GM23338 (cell line): ENCODE measurements around the gene SMIM22. TPM values are rescaled to one million over a fixed set of nuclear protein-coding genes. Genes with fewer than 3 reads are reported as not detected.

ENCODE experiments used
- ATAC-seq: fragments of 200-7000 bp; cut with Tn5 transposase; 3 replicates; pipeline ENCODE4 v1.9.1; 2020
- DNase-seq: peaks from one replicate; pipeline ENCODE4 v3.0.0-alpha.2; 2015; ENCODE audit warnings: low spot score
- H2AFZ ChIP-seq: fragments of 200-600 bp; sonication (generic); 2 replicates; pipeline ENCODE4 v1.8.0; 2016; ENCODE audit warnings: antibody characterized with exemption, mild to moderate bottlenecking, moderate library complexity
- H3F3A ChIP-seq: fragments of 200-600 bp; sonication (generic); replicated peaks from 2 replicates; pipeline ENCODE4 v1.8.0; 2017; ENCODE audit warnings: antibody characterized with exemption, mixed run types, low read depth
- H3K27ac ChIP-seq: fragments of 200-600 bp; sonication (generic); 2 replicates; pipeline ENCODE4 v1.6.1; 2016; ENCODE audit warnings: low read depth
- H3K27me3 ChIP-seq: fragments of 200-600 bp; sonication (generic); 2 replicates; pipeline ENCODE4 v1.8.0; 2016; ENCODE audit warnings: mild to moderate bottlenecking, mixed run types, moderate library complexity; ENCODE audit not compliant: insufficient read depth
- H3K36me3 ChIP-seq: fragments of 200-600 bp; sonication (generic); 2 replicates; pipeline ENCODE4 v1.8.0; 2016; ENCODE audit warnings: mild to moderate bottlenecking; ENCODE audit not compliant: insufficient read depth
- H3K4me1 ChIP-seq: fragments of 200-600 bp; sonication (generic); 2 replicates; pipeline ENCODE4 v1.8.0; 2016; ENCODE audit warnings: mild to moderate bottlenecking, moderate library complexity; ENCODE audit not compliant: insufficient read depth
- H3K4me2 ChIP-seq: fragments of 200-600 bp; sonication (generic); 2 replicates; pipeline ENCODE4 v1.7.1; 2017; ENCODE audit warnings: mixed run types
- H3K4me3 ChIP-seq: fragments of 200-600 bp; sonication (generic); 2 replicates; pipeline ENCODE4 v1.6.1; 2016; ENCODE audit warnings: mixed run types
- H3K79me2 ChIP-seq: fragments of 200-600 bp; sonication (generic); replicated peaks from 2 replicates; pipeline ENCODE4 v1.8.0; 2017; ENCODE audit warnings: mild to moderate bottlenecking; ENCODE audit not compliant: insufficient read depth
- H3K9me2 ChIP-seq: fragments of 200-600 bp; sonication (generic); 2 replicates; pipeline ENCODE4 v1.8.0; 2017; ENCODE audit not compliant: insufficient read depth
- H4K20me1 ChIP-seq: fragments of 200-600 bp; sonication (generic); replicated peaks from 2 replicates; pipeline ENCODE4 v1.8.0; 2017; ENCODE audit warnings: mild to moderate bottlenecking; ENCODE audit not compliant: insufficient read depth
- H3K27ac Mint-ChIP-seq: 2 replicates; pipeline ENCODE4 v1.8.0; 2020; ENCODE audit warnings: inconsistent platforms, mild to moderate bottlenecking, moderate library complexity, mixed read lengths
- H3K27me3 Mint-ChIP-seq: 3 replicates; pipeline ENCODE4 v1.8.0; 2022; ENCODE audit warnings: low read depth, mild to moderate bottlenecking, moderate library complexity, mixed read lengths, inconsistent platforms; ENCODE audit not compliant: insufficient read depth, poor library complexity
- H3K36me3 Mint-ChIP-seq: 3 replicates; pipeline ENCODE4 v1.8.0; 2021; ENCODE audit warnings: low read depth, mild to moderate bottlenecking, inconsistent platforms, moderate library complexity, mixed read lengths
- H3K4me1 Mint-ChIP-seq: 3 replicates; pipeline ENCODE4 v1.8.0; 2020; ENCODE audit warnings: mild to moderate bottlenecking, inconsistent platforms, mixed read lengths
- H3K4me3 Mint-ChIP-seq: 3 replicates; pipeline ENCODE4 v1.8.0; 2021; ENCODE audit warnings: moderate library complexity, mild to moderate bottlenecking, inconsistent platforms, mixed read lengths
- H3K9me3 Mint-ChIP-seq: 3 replicates; pipeline ENCODE4 v1.8.0; 2020; ENCODE audit warnings: moderate library complexity, mild to moderate bottlenecking, inconsistent platforms, mixed read lengths
- CTCF ChIP-seq, 2 experiments: fragments of 200-600 bp in 1 of 2; sonication (generic) in 1 of 2; conservative IDR thresholded peaks; 2 replicates each; pipeline versions ENCODE4 v1.5.1 to v1.6.1; 2016 to 2017; ENCODE audit warnings: antibody characterized with exemption in 2 of 2, low read depth in 2 of 2, mild to moderate bottlenecking in 2 of 2, moderate library complexity in 1 of 2
- ETS1 ChIP-seq: IDR thresholded peaks from 2 replicates; pipeline ENCODE4 v1.6.1; 2016; ENCODE audit warnings: antibody characterized with exemption
- EZH2phosphoT487 ChIP-seq: fragments of 200-600 bp; sonication (generic); IDR thresholded peaks from one replicate; pipeline ENCODE4 v1.8.1; 2018; ENCODE audit warnings: antibody characterized with exemption; ENCODE audit not compliant: unreplicated experiment
- JUNB ChIP-seq: IDR thresholded peaks from one replicate; pipeline ENCODE4 v1.6.1; 2016; ENCODE audit warnings: antibody characterized with exemption; ENCODE audit not compliant: unreplicated experiment
- NANOG ChIP-seq: IDR thresholded peaks from 2 replicates; pipeline ENCODE4 v1.6.1; 2016; ENCODE audit warnings: antibody characterized with exemption, borderline replicate concordance
- POLR2AphosphoS5 ChIP-seq: IDR thresholded peaks from 2 replicates; pipeline ENCODE4 v1.6.1; 2016; ENCODE audit warnings: antibody characterized with exemption, low read depth
- REST ChIP-seq: IDR thresholded peaks from one replicate; pipeline ENCODE4 v1.6.1; 2018; ENCODE audit warnings: antibody characterized with exemption; ENCODE audit not compliant: unreplicated experiment
- STAT1 ChIP-seq: IDR thresholded peaks from one replicate; pipeline ENCODE4 v1.6.1; 2016; ENCODE audit warnings: antibody characterized with exemption; ENCODE audit not compliant: unreplicated experiment
- ZNF114 ChIP-seq: fragments of 250-450 bp; sonication (Bioruptor Pico); IDR thresholded peaks from 2 replicates; pipeline ENCODE4 v1.5.0; 2020; ENCODE audit warnings: mild to moderate bottlenecking, moderate library complexity
- ZNF331 ChIP-seq: fragments of 250-450 bp; sonication (Bioruptor Pico); IDR thresholded peaks from 2 replicates; pipeline ENCODE4 v1.5.0; 2020; ENCODE audit warnings: low read depth, mild to moderate bottlenecking, moderate library complexity
- ZNF462 ChIP-seq: fragments of 250-450 bp; sonication (Bioruptor Pico); IDR thresholded peaks from 2 replicates; pipeline ENCODE4 v1.5.0; 2020; ENCODE audit warnings: mild to moderate bottlenecking, moderate library complexity
- polyA plus RNA-seq: library from polyadenylated mRNA; unstranded; fragments of >200 nt; fragmentation: Nextera tagmentation; extraction: Ambion mirVana; gene quantifications from 2 replicates; pipeline ENCODE4 v1.2.1, GENCODE V29; 2016
- total RNA-seq: library from RNA; depleted of rRNA; stranded (reverse); fragments of >200 nt; shearing (Covaris generic); gene quantifications from 2 replicates; pipeline ENCODE4 v1.2.3, GENCODE V29; 2014

Gene SMIM22
- total and polyA plus RNA-seq, 2 experiments from 2014 or later: 1.4 TPM; not detected in 1

- Histone ChIP-seq H3K4me2 (no peak overlapping the region), H3K4me3 (no peak overlapping the region), H3K9me2 (no peaks in the 10 kb centered on the region), H2AFZ (no peak overlapping the region), H3K27me3 (no peaks in the 10 kb centered on the region), H3K27ac (no peak overlapping the region), H3K4me1 (no peaks in the 10 kb centered on the region), H4K20me1 (peaks cover 32% of the 10 kb centered on the region), H3K36me3 (peaks cover 43% of the 10 kb centered on the region), H3K79me2 (peaks cover 14% of the 10 kb centered on the region), H3F3A (peaks cover 3% of the 10 kb centered on the region; the same call in 1 of the 2 replicates)
- DNase-seq: no peak
- no peak for ATAC-seq
- Mint-ChIP-seq H3K27ac (no peak overlapping the region), H3K9me3 (no peaks in the 10 kb centered on the region), H3K4me1 (no peaks in the 10 kb centered on the region), H3K27me3 (peaks cover 3% of the 10 kb centered on the region), H3K4me3 (no peak overlapping the region), H3K36me3 (peaks cover 66% of the 10 kb centered on the region)
- TF ChIP-seq NANOG: no peak
- TF ChIP-seq CTCF (conservative IDR thresholded peaks at IDR 0.05; ENCODE audit: low read depth in 2 of 2): no peak
- no peak for TF ChIP-seq STAT1
- no peak for TF ChIP-seq REST
- TF ChIP-seq ZNF114: no peak
- TF ChIP-seq ETS1: no peak
- TF ChIP-seq ZNF331 (CRISPR knock-in tag): no peak
- no peak for TF ChIP-seq EZH2phosphoT487
- TF ChIP-seq ZNF462 (CRISPR knock-in tag): no peak
- no peak for TF ChIP-seq JUNB
- no peak for TF ChIP-seq POLR2AphosphoS5
Observed at GRCh38 chr16:4831616-4832015, 36.4 kb downstream of the SMIM22 start.
